Fibroblast of the aortic adventitia (primary cell): ENCODE results near the gene TIAM1. TPM values are rescaled to one million over a fixed set of nuclear protein-coding genes. Genes with fewer than 3 reads are reported as not detected.

Experiments used
- DNase-seq: peaks from one replicate; pipeline ENCODE4 v3.0.0-alpha.2; 2010; ENCODE audit warnings: low read depth
- H3K4me3 ChIP-seq: 2 replicates; pipeline ENCODE4 v1.5.1; 2011; ENCODE audit warnings: low read depth, mild to moderate bottlenecking, control low read depth, low read length, moderate library complexity
- total RNA-seq: library from RNA; depleted of rRNA; stranded (reverse); fragments of >200 nt; gene quantifications from 2 replicates; pipeline ENCODE4 v1.2.3, GENCODE V29; 2012; ENCODE audit warnings: low replicate concordance
- TF ChIP-seq, protein P1 (sequence below): IDR thresholded peaks from 2 replicates; pipeline ENCODE4 v1.5.1; 2011; ENCODE audit warnings: mild to moderate bottlenecking, low read length, control low read depth, inconsistent platforms; ENCODE audit not compliant: insufficient read depth

Gene TIAM1
- total RNA-seq, 1 donor, result 15.1 TPM

GRCh38 chr21:31278511-31279130 lies 65.4 kb downstream of the TIAM1 start:
- TF ChIP-seq, protein P1, sequence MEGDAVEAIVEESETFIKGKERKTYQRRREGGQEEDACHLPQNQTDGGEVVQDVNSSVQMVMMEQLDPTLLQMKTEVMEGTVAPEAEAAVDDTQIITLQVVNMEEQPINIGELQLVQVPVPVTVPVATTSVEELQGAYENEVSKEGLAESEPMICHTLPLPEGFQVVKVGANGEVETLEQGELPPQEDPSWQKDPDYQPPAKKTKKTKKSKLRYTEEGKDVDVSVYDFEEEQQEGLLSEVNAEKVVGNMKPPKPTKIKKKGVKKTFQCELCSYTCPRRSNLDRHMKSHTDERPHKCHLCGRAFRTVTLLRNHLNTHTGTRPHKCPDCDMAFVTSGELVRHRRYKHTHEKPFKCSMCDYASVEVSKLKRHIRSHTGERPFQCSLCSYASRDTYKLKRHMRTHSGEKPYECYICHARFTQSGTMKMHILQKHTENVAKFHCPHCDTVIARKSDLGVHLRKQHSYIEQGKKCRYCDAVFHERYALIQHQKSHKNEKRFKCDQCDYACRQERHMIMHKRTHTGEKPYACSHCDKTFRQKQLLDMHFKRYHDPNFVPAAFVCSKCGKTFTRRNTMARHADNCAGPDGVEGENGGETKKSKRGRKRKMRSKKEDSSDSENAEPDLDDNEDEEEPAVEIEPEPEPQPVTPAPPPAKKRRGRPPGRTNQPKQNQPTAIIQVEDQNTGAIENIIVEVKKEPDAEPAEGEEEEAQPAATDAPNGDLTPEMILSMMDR, result no peak
- H3K4me3 ChIP-seq, result no peak overlapping the region
- DNase-seq, result peak; percentile 50

DNA sequence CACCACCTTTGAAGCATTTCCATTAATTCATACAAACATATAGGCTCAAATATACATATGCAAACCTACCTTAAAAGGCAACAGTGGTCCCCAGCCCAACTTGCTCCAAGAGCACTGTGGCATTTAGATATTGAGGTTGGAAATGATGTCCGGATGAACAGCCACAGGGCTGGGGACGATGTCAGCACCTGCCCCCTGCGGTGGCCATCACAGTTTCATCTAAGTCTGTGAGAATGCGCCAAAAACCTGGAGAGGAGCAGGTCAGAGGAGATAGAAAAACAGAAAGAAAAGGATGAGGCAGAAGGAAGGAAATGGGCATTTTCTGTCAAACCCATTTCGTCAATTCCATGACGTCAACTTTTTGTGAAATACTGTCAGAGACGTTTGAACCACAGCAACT lies 67.4 kb downstream of the TIAM1 start:
- no peak for DNase-seq
- TF ChIP-seq, protein P1, result no peak
- no peak overlapping the region for H3K4me3 ChIP-seq

GRCh38 chr21:31275901-31276300 lies 68.2 kb downstream of the TIAM1 start:
- DNase-seq, result no peak
- H3K4me3 ChIP-seq, result no peak overlapping the region
- TF ChIP-seq, protein P1, result no peak

- H3K4me3 ChIP-seq, result no peak overlapping the region
- TF ChIP-seq, protein P1, result no peak
- no peak for DNase-seq
Observed at GRCh38 chr21:31273278-31273677, 70.8 kb downstream of the TIAM1 start.

DNA sequence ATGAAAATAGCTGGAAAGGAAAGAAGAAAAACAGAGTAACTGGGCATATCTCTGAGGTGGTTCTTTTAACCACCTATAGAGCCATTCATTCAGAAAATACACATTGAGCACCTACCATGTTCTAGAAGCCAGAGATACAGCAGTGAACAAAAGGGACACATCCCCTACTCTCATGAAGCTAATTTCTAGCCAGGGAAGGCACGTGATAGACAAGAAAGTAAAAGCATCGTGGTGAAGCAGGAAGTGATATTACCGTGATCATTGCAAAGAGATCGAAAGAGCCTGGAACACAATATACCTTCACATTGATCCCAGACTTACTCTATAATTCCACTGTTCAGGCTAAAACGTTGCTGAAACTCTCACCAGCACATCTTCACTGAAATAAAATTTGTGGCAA lies 76.0 kb downstream of the TIAM1 start:
- no peak for DNase-seq
- TF ChIP-seq, protein P1, result no peak
- no peak overlapping the region for H3K4me3 ChIP-seq

DNA sequence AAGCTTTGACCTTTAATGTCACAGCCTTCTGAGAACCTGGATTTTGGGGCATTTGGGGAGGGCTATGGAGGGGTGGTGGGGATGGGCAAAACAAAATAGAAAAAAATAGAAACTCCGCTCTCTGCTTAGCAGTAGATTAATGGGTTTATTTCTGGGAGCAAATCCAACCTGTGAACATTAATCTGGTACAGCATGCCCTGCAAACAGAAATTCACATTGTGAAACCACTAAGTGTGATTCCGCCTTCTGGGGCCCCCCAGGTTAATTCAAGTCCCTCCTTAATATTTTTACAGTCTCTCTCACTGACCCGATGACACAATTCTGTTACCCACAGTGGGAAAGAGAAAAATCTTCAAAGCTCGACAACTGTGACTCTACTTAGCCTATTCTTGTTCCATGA lies 76.4 kb downstream of the TIAM1 start:
- no peak for DNase-seq
- TF ChIP-seq, protein P1, result no peak
- no peak overlapping the region for H3K4me3 ChIP-seq

GRCh38 chr21:31266241-31266640 lies 77.8 kb downstream of the TIAM1 start:
- no peak overlapping the region for H3K4me3 ChIP-seq
- DNase-seq, result peak; percentile 25
- TF ChIP-seq, protein P1, result no peak
